ENCODE measurements around the gene PTAFR.

Gene PTAFR

DNA sequence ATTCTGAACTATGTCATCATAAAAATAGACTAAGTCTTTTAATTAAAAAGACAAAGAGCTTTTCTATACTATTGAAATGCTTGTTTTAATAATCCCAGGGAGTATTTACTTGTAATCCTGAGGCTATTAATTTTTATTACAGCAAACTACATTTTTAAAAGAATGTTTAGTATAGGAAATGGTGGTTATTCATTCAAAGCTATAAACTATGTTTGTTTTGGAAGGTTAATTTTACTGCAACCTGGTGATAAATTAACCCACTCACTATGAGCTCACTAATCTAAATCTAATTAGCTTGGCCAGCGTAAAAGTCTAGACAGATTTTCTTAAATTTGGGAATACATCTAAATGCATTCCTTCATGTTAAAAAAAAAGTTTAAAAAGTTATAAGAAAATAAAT, 74.3 kb downstream of the PTAFR start:
- Histone ChIP-seq H2AFZ (ENCODE audit: low read depth) (no peak overlapping the region), H3K4me3 (IDR thresholded peaks at IDR 0.05; ENCODE audit: insufficient read depth, low read depth, low read length) (no peak overlapping the region), H3K9ac (no peak overlapping the region), H3K4me1 (ENCODE audit: low read depth, poor library complexity, severe bottlenecking) (peaks cover 2% of the 10 kb centered on the region), H4K20me1 (ENCODE audit: insufficient read depth) (no peaks in the 10 kb centered on the region), H3K79me2 (ENCODE audit: insufficient read depth, low read depth) (no peaks in the 10 kb centered on the region), H3K4me2 (no peak overlapping the region), H3K36me3 (ENCODE audit: insufficient read depth) (no peaks in the 10 kb centered on the region), H3K27ac (no peak overlapping the region), H3K27me3 (ENCODE audit: insufficient read depth, low read depth) (no peaks in the 10 kb centered on the region)
- TF ChIP-seq, protein P1, sequence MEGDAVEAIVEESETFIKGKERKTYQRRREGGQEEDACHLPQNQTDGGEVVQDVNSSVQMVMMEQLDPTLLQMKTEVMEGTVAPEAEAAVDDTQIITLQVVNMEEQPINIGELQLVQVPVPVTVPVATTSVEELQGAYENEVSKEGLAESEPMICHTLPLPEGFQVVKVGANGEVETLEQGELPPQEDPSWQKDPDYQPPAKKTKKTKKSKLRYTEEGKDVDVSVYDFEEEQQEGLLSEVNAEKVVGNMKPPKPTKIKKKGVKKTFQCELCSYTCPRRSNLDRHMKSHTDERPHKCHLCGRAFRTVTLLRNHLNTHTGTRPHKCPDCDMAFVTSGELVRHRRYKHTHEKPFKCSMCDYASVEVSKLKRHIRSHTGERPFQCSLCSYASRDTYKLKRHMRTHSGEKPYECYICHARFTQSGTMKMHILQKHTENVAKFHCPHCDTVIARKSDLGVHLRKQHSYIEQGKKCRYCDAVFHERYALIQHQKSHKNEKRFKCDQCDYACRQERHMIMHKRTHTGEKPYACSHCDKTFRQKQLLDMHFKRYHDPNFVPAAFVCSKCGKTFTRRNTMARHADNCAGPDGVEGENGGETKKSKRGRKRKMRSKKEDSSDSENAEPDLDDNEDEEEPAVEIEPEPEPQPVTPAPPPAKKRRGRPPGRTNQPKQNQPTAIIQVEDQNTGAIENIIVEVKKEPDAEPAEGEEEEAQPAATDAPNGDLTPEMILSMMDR (conservative IDR thresholded peaks at IDR 0.05; ENCODE audit: low read depth, low read length), result no peak

DNA sequence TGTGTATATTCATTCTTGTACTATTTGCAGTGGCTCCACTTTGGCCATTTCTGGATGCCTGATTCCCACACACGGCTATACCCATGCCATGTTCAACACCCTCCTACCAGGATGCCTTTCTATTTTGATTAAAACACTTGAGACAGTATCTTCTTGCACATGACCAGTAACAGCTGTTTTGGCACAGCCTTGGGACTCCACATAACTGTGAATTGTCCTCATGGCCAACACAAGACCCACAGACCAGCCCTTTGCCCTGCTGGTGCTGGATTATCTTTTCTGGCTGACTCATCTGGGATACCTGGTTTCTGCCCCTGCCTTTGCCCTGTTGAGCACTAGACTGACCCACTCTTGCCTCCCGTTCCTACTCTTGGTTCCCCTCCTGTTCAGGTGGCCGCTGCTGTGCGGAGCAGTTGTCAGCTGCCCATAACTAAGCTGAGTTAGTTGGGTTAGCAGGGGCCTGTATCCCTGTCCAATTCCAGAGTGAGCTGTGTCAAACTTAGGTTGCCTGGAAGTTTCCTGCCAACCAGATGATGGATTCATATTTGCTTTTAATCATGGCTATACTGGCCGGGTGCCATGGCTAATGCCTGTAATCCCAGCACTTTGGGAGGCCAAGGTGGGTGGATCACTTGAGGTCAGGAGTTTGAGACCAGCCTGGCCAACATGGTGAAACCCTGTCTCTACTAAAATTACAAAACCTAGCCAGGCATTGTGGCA, 77.3 kb downstream of the PTAFR start:
- peaks cover 6% of the 10 kb centered on the region for H3K4me1 ChIP-seq (ENCODE audit: low read depth, poor library complexity, severe bottlenecking)
- no peak overlapping the region for H3K9ac ChIP-seq
- TF ChIP-seq, protein P1 (conservative IDR thresholded peaks at IDR 0.05; ENCODE audit: low read depth, low read length), result no peak
- H3K27me3 ChIP-seq (ENCODE audit: insufficient read depth, low read depth), result no peaks in the 10 kb centered on the region
- no peak overlapping the region for H3K4me2 ChIP-seq
- no peaks in the 10 kb centered on the region for H3K36me3 ChIP-seq (ENCODE audit: insufficient read depth)
- no peak overlapping the region for H2AFZ ChIP-seq (ENCODE audit: low read depth)
- H4K20me1 ChIP-seq (ENCODE audit: insufficient read depth), result no peaks in the 10 kb centered on the region
- no peaks in the 10 kb centered on the region for H3K79me2 ChIP-seq (ENCODE audit: insufficient read depth, low read depth)
- no peak overlapping the region for H3K4me3 ChIP-seq (IDR thresholded peaks at IDR 0.05; ENCODE audit: insufficient read depth, low read depth, low read length)
- no peak overlapping the region for H3K27ac ChIP-seq
